Activated T-helper 2 cell treated with anti-CD3 and anti-CD28 coated beads, Interferon-gamma antibody, Interleukin-2, Interleukin-4, amounts not matched to agents 10 μg/mL and 5 μg/mL and 100 μg/mL, durations not matched to agents 14 hours and 24 hours and 36 hours (primary cell): Measurements from ENCODE around the gene HSD17B12. TPM values are rescaled to one million over a fixed set of nuclear protein-coding genes. Genes with fewer than 3 reads are reported as not detected.

ENCODE experiments used
- DNase-seq: peaks from one replicate; pipeline ENCODE4 v3.0.0; 2021; ENCODE audit warnings: low spot score
- H3K27ac Mint-ChIP-seq: one replicate; pipeline ENCODE4 v1.8.0; 2021; ENCODE audit warnings: mixed read lengths
- H3K27me3 Mint-ChIP-seq: one replicate; pipeline ENCODE4 v1.8.0; 2021; ENCODE audit warnings: low read depth, mixed read lengths
- H3K36me3 Mint-ChIP-seq: one replicate; pipeline ENCODE4 v1.8.0; 2021; ENCODE audit warnings: low read depth, mixed read lengths
- H3K4me1 Mint-ChIP-seq: one replicate; pipeline ENCODE4 v1.8.0; 2021; ENCODE audit warnings: low read depth, mixed read lengths
- H3K4me3 Mint-ChIP-seq: one replicate; pipeline ENCODE4 v1.8.0; 2021; ENCODE audit warnings: low read depth, mild to moderate bottlenecking, moderate library complexity, mixed read lengths
- H3K9me3 Mint-ChIP-seq: one replicate; pipeline ENCODE4 v1.8.0; 2021; ENCODE audit warnings: mixed read lengths
- intact Hi-C: fragments of 100-400 bp; cut with micrococcal nuclease; formaldehyde crosslinking; loops from one replicate; pipeline ENCODE4 v1.15.1; 2023
- total RNA-seq: library from RNA; stranded (reverse); gene quantifications from 2 replicates; pipeline ENCODE4 v1.2.3, GENCODE V29; 2022

The HSD17B12 gene
- total RNA-seq, 1 donor from 2014 or later = 81.3 TPM

DNA sequence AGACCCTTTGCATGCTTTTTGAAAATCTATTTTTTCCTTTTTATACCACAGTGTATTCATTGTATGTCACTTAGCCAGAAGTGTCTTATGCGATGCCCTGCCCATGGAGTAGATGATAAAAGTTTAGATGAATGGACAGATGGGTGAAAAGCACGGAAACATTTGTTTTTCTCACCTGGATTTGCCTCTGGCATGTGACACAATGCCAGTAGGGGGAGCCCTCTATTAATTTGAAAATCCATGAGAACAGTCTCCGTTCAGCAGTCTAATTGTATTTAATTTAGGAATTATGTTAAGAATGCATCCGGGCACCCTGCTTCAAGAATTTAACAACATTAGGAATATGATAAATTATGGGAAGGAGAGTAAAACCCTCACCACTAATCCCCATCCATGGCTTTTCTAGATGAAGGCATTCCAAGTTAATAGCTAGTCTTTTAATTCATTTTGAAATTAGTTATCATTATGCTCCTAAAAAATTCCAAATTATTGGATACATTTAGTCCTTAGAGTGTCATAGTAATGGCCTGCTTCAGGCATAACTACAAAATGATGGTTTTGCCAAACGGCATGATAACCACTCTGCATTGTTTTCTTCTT lies 144.8 kb downstream of the HSD17B12 start:
- intact Hi-C loops = no loop called here
- Mint-ChIP-seq H3K4me1 (peaks cover 2% of the 10 kb centered on the region), H3K4me3 (no peak overlapping the region), H3K27ac (no peak overlapping the region), H3K36me3 (peaks cover 24% of the 10 kb centered on the region), H3K27me3 (no peaks in the 10 kb centered on the region), H3K9me3 (no peaks in the 10 kb centered on the region)
- DNase-seq = no peak

- H3K27me3 Mint-ChIP-seq = no peaks in the 10 kb centered on the region
- H3K27ac Mint-ChIP-seq = peak overlapping the region; percentile 91
- no peak for DNase-seq
- peaks cover 16% of the 10 kb centered on the region for H3K4me1 Mint-ChIP-seq
- intact Hi-C loops = loop anchor here (1.0 to 5.0 kb wide), 4 partner anchors 38 to 472 kb away; partner anchors contain the start of genes C11orf96 and TTC17
- peaks cover 19% of the 10 kb centered on the region for H3K36me3 Mint-ChIP-seq
- no peak overlapping the region for H3K4me3 Mint-ChIP-seq
- no peaks in the 10 kb centered on the region for H3K9me3 Mint-ChIP-seq
These were observed 150.4 kb downstream of the HSD17B12 start for GRCh38 chr11:43830928-43831440.

GRCh38 chr11:43832536-43832935 lies 152.0 kb downstream of the HSD17B12 start:
- no peak overlapping the region for H3K27ac Mint-ChIP-seq
- DNase-seq = no peak
- peaks cover 19% of the 10 kb centered on the region for H3K36me3 Mint-ChIP-seq
- no peak overlapping the region for H3K4me3 Mint-ChIP-seq
- intact Hi-C loops = loop anchor here (5.0 kb wide), 1 partner anchor 110 kb away; the partner anchor contains the start of gene C11orf96
- no peaks in the 10 kb centered on the region for H3K9me3 Mint-ChIP-seq
- peaks cover 17% of the 10 kb centered on the region for H3K4me1 Mint-ChIP-seq
- no peaks in the 10 kb centered on the region for H3K27me3 Mint-ChIP-seq

GRCh38 chr11:43833657-43834073 lies 153.1 kb downstream of the HSD17B12 start:
- no peaks in the 10 kb centered on the region for H3K27me3 Mint-ChIP-seq
- peaks cover 24% of the 10 kb centered on the region for H3K4me1 Mint-ChIP-seq
- no peaks in the 10 kb centered on the region for H3K9me3 Mint-ChIP-seq
- no peak overlapping the region for H3K4me3 Mint-ChIP-seq
- intact Hi-C loops = loop anchor here (5.0 kb wide), 1 partner anchor 109 kb away; the partner anchor contains the start of gene C11orf96
- no peak overlapping the region for H3K27ac Mint-ChIP-seq
- peaks cover 22% of the 10 kb centered on the region for H3K36me3 Mint-ChIP-seq
- no peak for DNase-seq

GRCh38 chr11:43834286-43834685 lies 153.7 kb downstream of the HSD17B12 start:
- DNase-seq = no peak
- no peaks in the 10 kb centered on the region for H3K9me3 Mint-ChIP-seq
- intact Hi-C loops = loop anchor here (5.0 kb wide), 1 partner anchor 108 kb away; the partner anchor contains the start of gene C11orf96
- H3K4me3 Mint-ChIP-seq = no peak overlapping the region
- peaks cover 25% of the 10 kb centered on the region for H3K36me3 Mint-ChIP-seq
- peaks cover 24% of the 10 kb centered on the region for H3K4me1 Mint-ChIP-seq
- no peaks in the 10 kb centered on the region for H3K27me3 Mint-ChIP-seq
- no peak overlapping the region for H3K27ac Mint-ChIP-seq

DNA sequence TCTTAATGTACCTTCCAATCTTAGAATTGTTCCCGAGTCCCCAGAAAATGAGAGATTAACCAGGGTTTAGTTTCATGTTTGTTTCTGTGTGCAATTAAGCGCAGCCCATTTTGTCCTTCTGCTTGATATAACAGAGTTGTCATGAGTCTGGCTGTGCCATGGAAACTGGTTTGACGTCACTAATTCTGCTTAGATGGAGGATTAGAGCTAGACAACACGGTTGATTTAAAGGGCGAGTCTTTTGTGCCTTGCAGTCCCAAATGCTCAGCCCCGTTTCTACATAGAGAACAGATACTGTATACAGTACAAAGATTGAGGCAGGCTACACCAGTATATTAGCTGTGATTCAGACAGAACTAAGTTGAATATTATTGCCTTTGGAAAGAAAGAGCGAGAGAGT lies 154.6 kb downstream of the HSD17B12 start:
- Mint-ChIP-seq H3K27ac (no peak overlapping the region), H3K36me3 (peaks cover 27% of the 10 kb centered on the region), H3K9me3 (no peaks in the 10 kb centered on the region), H3K27me3 (no peaks in the 10 kb centered on the region), H3K4me1 (peaks cover 24% of the 10 kb centered on the region), H3K4me3 (no peak overlapping the region)
- intact Hi-C loops = no loop called here
- no peak for DNase-seq

DNA sequence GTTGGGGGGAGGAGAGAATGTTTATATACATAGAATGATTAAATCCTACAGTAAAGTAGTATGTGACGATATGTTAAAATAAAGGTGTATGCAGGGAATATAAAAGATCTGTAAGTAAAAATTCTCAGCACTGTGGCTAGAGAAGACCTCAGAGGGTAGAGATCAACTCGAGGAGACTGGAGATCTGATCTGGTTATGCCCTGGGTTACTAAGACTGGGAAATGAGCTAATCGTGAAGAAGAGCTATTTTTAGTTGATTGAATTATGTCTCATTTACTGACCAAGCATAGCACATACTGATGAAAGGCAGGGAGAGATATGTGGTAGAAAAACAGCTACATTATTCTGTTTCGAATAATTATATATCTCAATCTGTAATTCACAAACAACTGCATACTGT lies 157.3 kb downstream of the HSD17B12 start:
- peaks cover 32% of the 10 kb centered on the region for H3K36me3 Mint-ChIP-seq
- intact Hi-C loops = no loop called here
- H3K27me3 Mint-ChIP-seq = no peaks in the 10 kb centered on the region
- H3K4me1 Mint-ChIP-seq = peaks cover 12% of the 10 kb centered on the region
- DNase-seq = no peak
- H3K9me3 Mint-ChIP-seq = no peaks in the 10 kb centered on the region
- no peak overlapping the region for H3K27ac Mint-ChIP-seq
- no peak overlapping the region for H3K4me3 Mint-ChIP-seq

- Mint-ChIP-seq H3K27ac (no peak overlapping the region), H3K27me3 (no peaks in the 10 kb centered on the region), H3K9me3 (no peaks in the 10 kb centered on the region), H3K4me3 (no peak overlapping the region), H3K4me1 (peaks cover 8% of the 10 kb centered on the region), H3K36me3 (peaks cover 33% of the 10 kb centered on the region)
- DNase-seq = no peak
- intact Hi-C loops = no loop called here
These were observed 161.5 kb downstream of the HSD17B12 start for GRCh38 chr11:43842021-43842420.

DNA sequence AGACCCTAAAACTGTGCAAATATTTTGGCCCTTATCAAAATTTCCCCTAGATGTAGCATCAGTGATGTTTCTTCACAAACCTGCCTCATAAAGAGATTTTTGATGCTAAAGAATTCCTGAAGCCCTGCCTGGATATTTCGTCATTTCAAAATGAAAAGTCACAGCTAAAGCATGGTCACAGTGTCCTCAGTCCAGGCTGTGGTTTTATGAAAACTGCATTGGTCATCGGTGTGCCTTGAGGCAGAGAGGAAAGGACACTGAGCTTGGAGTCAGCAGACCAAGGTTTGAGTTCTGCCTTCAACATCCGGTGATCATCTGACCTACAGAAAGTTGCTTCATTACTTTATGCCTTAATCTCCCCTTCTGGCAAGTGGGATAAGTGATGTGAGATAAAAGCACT lies 165.3 kb downstream of the HSD17B12 start:
- Mint-ChIP-seq H3K9me3 (no peaks in the 10 kb centered on the region), H3K36me3 (peaks cover 19% of the 10 kb centered on the region), H3K27ac (no peak overlapping the region), H3K4me1 (peaks cover 2% of the 10 kb centered on the region), H3K27me3 (no peaks in the 10 kb centered on the region), H3K4me3 (no peak overlapping the region)
- intact Hi-C loops = no loop called here
- DNase-seq = no peak

- H3K4me3 Mint-ChIP-seq = no peak overlapping the region
- H3K27ac Mint-ChIP-seq = no peak overlapping the region
- H3K9me3 Mint-ChIP-seq = no peaks in the 10 kb centered on the region
- peaks cover 15% of the 10 kb centered on the region for H3K36me3 Mint-ChIP-seq
- peak; percentile 43 for DNase-seq
- no peaks in the 10 kb centered on the region for H3K27me3 Mint-ChIP-seq
- intact Hi-C loops = loop anchor here (5.0 kb wide), 1 partner anchor 270 kb away; no protein-coding TSS in a partner anchor
- peaks cover 2% of the 10 kb centered on the region for H3K4me1 Mint-ChIP-seq
These were observed 171.6 kb downstream of the HSD17B12 start for GRCh38 chr11:43852057-43852636.

DNA sequence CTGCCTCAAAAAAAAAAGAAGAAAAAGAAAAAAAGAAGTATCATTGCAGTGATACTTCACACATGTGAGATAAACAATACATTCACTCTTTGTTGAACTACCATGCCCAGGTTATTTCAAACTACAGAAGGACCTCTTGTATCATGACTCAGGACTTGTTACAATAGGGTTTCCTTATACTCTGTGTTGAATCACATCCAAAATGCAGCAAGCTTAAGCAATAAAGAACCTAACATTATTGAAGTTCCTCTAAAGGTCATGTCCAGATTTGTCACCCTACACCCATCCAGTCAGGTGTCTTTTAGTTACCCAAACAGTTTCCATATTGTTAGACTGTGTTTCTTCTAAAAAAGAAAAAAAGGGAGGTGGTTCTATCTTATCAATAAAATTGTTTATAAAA lies 173.2 kb downstream of the HSD17B12 start:
- H3K27ac Mint-ChIP-seq = no peak overlapping the region
- peaks cover 22% of the 10 kb centered on the region for H3K36me3 Mint-ChIP-seq
- intact Hi-C loops = loop anchor here (5.0 kb wide), 1 partner anchor 271 kb away; no protein-coding TSS in a partner anchor
- H3K4me1 Mint-ChIP-seq = peaks cover 2% of the 10 kb centered on the region
- no peaks in the 10 kb centered on the region for H3K9me3 Mint-ChIP-seq
- no peak overlapping the region for H3K4me3 Mint-ChIP-seq
- no peak for DNase-seq
- H3K27me3 Mint-ChIP-seq = no peaks in the 10 kb centered on the region

- Mint-ChIP-seq H3K4me3 (no peak overlapping the region), H3K27ac (no peak overlapping the region), H3K4me1 (no peaks in the 10 kb centered on the region), H3K36me3 (peaks cover 22% of the 10 kb centered on the region), H3K27me3 (no peaks in the 10 kb centered on the region), H3K9me3 (peaks cover 9% of the 10 kb centered on the region)
- DNase-seq = no peak
- intact Hi-C loops = no loop called here
These were observed 176.5 kb downstream of the HSD17B12 start for GRCh38 chr11:43856993-43857392.

GRCh38 chr11:43861141-43861540 lies 180.6 kb downstream of the HSD17B12 start:
- peaks cover 18% of the 10 kb centered on the region for H3K27me3 Mint-ChIP-seq
- no peak overlapping the region for H3K4me3 Mint-ChIP-seq
- no peaks in the 10 kb centered on the region for H3K4me1 Mint-ChIP-seq
- no peak for DNase-seq
- intact Hi-C loops = loop anchor here (10.0 kb wide), 1 partner anchor 334 kb away; no protein-coding TSS in a partner anchor
- peaks cover 13% of the 10 kb centered on the region for H3K9me3 Mint-ChIP-seq
- no peak overlapping the region for H3K27ac Mint-ChIP-seq
- peaks cover 10% of the 10 kb centered on the region for H3K36me3 Mint-ChIP-seq
